Measurements from ENCODE around the gene KRTAP2-4.
"Not testable (repeated sequence)": the region's sequence is repeated elsewhere in the genome, so short reads cannot be mapped to it uniquely, and the experiment has no call there.

KRTAP2-4 gene

GRCh38 chr17:41037853-41038350 is 27.8 kb downstream of the KRTAP2-4 start:
- DNase-seq (ENCODE audit: low read depth): no peak

GRCh38 chr17:41034346-41034935 is 31.2 kb downstream of the KRTAP2-4 start, which contains the start of gene KRTAP1-3:
KRTAP1-3 (minus strand) TSS chr17:41034874; CDS start chr17:41034821, 53 bp downstream.
- DNase-seq (ENCODE audit: low read depth): not testable (repeated sequence)

GRCh38 chr17:41029633-41030245 is 35.9 kb downstream of the KRTAP2-4 start, which contains the start of gene KRTAP1-4:
KRTAP1-4 (minus strand) TSS chr17:41030195; CDS start chr17:41030078, 117 bp downstream.
- no peak for DNase-seq (ENCODE audit: low read depth)

DNA sequence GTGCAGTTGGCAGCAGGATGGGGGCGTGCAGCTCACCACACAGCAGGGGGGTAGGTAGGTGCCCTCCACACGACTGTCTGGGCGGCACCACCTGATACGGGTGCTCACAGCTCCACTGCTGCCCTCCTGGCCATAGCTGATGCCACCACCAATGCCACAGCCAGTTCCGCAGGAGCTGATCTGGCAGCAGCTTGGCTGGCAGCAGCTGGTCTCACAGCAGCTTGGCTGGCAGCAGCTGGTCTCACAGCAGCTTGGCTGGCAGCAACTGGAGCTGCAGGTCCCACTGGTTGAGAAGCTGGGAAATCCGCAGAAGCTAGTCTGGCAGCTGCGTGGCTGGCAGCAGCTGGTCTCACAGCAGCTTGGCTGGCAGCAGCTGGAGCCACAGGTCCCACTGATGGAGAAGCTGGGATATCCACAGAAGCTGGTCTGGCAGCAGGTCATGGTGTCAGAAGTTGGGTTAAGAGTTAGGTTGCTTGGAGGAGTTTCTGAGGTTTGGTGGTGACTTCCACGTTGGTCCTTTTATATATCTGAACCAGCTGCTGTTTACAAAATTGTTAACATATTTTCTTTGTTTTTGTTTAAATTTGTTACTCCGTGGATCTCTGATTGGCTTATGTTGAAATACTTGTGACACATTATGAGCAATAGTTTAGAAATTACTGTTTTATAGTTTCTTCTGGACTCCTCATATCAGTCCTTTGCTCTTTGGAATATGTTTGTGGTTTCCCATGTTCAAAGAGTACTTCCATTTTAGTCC is 38.8 kb downstream of the KRTAP2-4 start, which contains the start of gene KRTAP1-5:
KRTAP1-5 (minus strand) TSS at position 494 of the 757 bp plus-strand sequence; CDS start at position 441, 53 bp downstream.
- peak; percentile 62 for DNase-seq (ENCODE audit: low read depth)

GRCh38 chr17:41024697-41025096 is 41.0 kb downstream of the KRTAP2-4 start:
- no peak for DNase-seq (ENCODE audit: low read depth)

- DNase-seq (ENCODE audit: low read depth): no peak
Observed at GRCh38 chr17:41020336-41020735, 45.3 kb downstream of the KRTAP2-4 start.

DNA sequence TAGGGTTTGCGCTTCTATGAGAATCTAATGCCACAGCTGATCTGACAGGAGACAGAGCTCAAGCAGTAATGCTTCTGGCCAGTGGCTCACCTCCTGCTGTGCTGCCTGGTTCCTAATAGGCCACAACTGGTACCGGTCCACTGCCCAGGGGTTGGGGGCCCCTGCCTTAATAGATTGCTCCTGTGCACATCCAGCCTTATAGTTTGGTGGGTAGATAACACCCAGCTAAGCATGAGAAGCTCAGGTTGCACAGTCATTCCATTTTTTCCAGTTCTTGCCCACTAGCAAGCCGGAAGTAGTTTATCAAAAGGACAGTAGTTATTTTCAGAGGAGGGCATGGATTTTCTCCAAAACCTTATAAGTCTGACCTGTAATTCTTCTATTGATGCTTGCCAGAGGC is 46.3 kb downstream of the KRTAP2-4 start:
- no peak for DNase-seq (ENCODE audit: low read depth)

- DNase-seq (ENCODE audit: low read depth): no peak
Observed at GRCh38 chr17:41018541-41018940, 47.1 kb downstream of the KRTAP2-4 start.

DNA sequence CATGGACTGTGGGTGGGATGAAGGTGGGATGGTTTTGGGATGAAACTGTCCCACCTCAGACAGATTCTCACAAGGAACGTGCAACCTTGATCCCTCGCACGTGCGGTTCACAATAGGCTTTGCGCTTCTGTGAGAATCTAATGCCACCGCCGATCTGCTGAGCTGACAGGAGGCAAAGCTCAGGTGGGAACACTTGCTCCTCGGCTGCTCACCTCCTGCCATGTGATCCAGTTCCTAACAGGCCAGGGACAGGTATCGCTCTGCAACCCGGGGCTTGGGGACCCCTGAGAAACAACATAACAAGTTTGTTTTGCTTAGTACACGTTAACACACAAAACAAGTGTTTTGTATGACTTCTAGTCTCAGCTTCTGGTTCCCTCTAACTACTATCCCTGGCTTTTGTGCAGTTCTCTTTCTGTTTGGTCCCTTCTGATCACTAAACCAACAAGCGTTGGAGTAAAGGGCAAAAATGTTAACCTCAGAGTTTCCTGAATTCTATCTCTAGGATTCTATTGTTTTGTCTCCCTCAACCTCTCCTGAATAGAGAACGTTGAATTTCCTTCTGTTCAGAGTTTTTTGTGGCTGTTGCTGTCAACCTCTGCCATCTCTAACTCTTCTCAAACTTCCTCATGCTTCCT is 49.0 kb downstream of the KRTAP2-4 start:
- no peak for DNase-seq (ENCODE audit: low read depth)

GRCh38 chr17:41015454-41015853 is 50.2 kb downstream of the KRTAP2-4 start:
- DNase-seq (ENCODE audit: low read depth): no peak

Data from non-pigmented ciliary epithelial cell (primary cell).